ENCODE results near the gene SEPTIN7. TPM values are rescaled to one million over a fixed set of nuclear protein-coding genes. Genes with fewer than 3 reads are reported as not detected.
A peak's percentile ranks its signal among the peaks of the same experiment; 100 is the strongest.

SEPTIN7 gene
- total RNA-seq, 2 experiments from 2014 or later: 175 to 270 TPM

GRCh38 chr7:35805876-35806275, 5.0 kb downstream of the SEPTIN7 start:
- BruUV-seq (replicated peaks): no TSS peak
- no peak overlapping the region for H3K4me3 ChIP-seq (ENCODE audit: low read depth, low read length, poor library complexity, severe bottlenecking)
- peak overlapping the region; percentile 25; the same call in 1 of the 2 replicates for H3K4me2 ChIP-seq (ENCODE audit: low read length)
- CTCF ChIA-PET (ENCODE audit: unreplicated experiment): interaction anchor here (0.6 kb wide), 1 partner anchor 90 kb away, joined by 3 read pairs; no protein-coding TSS in a partner anchor
- intact Hi-C loops (cut with micrococcal nuclease; ENCODE audit: unreplicated experiment): loop anchor here (10.0 kb wide), 2 partner anchors 349 to 479 kb away; partner anchors contain the start of gene EEPD1
- TF ChIP-seq, protein P1, sequence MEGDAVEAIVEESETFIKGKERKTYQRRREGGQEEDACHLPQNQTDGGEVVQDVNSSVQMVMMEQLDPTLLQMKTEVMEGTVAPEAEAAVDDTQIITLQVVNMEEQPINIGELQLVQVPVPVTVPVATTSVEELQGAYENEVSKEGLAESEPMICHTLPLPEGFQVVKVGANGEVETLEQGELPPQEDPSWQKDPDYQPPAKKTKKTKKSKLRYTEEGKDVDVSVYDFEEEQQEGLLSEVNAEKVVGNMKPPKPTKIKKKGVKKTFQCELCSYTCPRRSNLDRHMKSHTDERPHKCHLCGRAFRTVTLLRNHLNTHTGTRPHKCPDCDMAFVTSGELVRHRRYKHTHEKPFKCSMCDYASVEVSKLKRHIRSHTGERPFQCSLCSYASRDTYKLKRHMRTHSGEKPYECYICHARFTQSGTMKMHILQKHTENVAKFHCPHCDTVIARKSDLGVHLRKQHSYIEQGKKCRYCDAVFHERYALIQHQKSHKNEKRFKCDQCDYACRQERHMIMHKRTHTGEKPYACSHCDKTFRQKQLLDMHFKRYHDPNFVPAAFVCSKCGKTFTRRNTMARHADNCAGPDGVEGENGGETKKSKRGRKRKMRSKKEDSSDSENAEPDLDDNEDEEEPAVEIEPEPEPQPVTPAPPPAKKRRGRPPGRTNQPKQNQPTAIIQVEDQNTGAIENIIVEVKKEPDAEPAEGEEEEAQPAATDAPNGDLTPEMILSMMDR (conservative IDR thresholded peaks at IDR 0.05; ENCODE audit: low read length): no peak
- no peak for TF ChIP-seq EZH2phosphoT487 (IDR thresholded peaks at IDR 0.05; ENCODE audit: borderline replicate concordance, low read depth, low read length)
- H3K79me2 ChIP-seq (ENCODE audit: insufficient read depth, low read depth, low read length): peaks cover 92% of the 10 kb centered on the region
- H3K4me1 ChIP-seq (ENCODE audit: insufficient read depth, low read length, poor library complexity, severe bottlenecking): peaks cover 36% of the 10 kb centered on the region
- DNase-seq (ENCODE audit: low spot score): no peak
- POLR2A ChIA-PET: interaction anchor here (0.6 to 8.0 kb wide), 6 partner anchors 9 to 79 kb away, joined by 3 to 196 read pairs (median 3); no protein-coding TSS in a partner anchor
- no peak overlapping the region for H2AFZ ChIP-seq (ENCODE audit: low read length)
- no peak overlapping the region for H3K27ac ChIP-seq (ENCODE audit: low read depth, low read length, poor library complexity, severe bottlenecking)
- H3K36me3 ChIP-seq (ENCODE audit: insufficient read depth, low read length): peaks cover 77% of the 10 kb centered on the region
- peaks cover 56% of the 10 kb centered on the region for H4K20me1 ChIP-seq (ENCODE audit: insufficient read depth, low read length)
- H3K9me3 ChIP-seq (ENCODE audit: low read length): peaks cover 12% of the 10 kb centered on the region; the same call in 1 of the 2 replicates
- H3K9me2 ChIP-seq (ENCODE audit: insufficient read depth, low read length): no peaks in the 10 kb centered on the region

- Histone ChIP-seq H3K79me2 (ENCODE audit: insufficient read depth, low read depth, low read length) (peaks cover 100% of the 10 kb centered on the region), H3K4me2 (ENCODE audit: low read length) (no peak overlapping the region), H3K4me3 (ENCODE audit: low read depth, low read length, poor library complexity, severe bottlenecking) (no peak overlapping the region), H3K36me3 (ENCODE audit: insufficient read depth, low read length) (peaks cover 74% of the 10 kb centered on the region), H3K27ac (ENCODE audit: low read depth, low read length, poor library complexity, severe bottlenecking) (no peak overlapping the region), H2AFZ (ENCODE audit: low read length) (no peak overlapping the region), H3K4me1 (ENCODE audit: insufficient read depth, low read length, poor library complexity, severe bottlenecking) (peaks cover 7% of the 10 kb centered on the region), H3K9me2 (ENCODE audit: insufficient read depth, low read length) (no peaks in the 10 kb centered on the region), H4K20me1 (ENCODE audit: insufficient read depth, low read length) (peaks cover 30% of the 10 kb centered on the region), H3K9me3 (ENCODE audit: low read length) (peaks cover 66% of the 10 kb centered on the region)
- TF ChIP-seq EZH2phosphoT487 (IDR thresholded peaks at IDR 0.05; ENCODE audit: borderline replicate concordance, low read depth, low read length): no peak
- TF ChIP-seq, protein P1 (conservative IDR thresholded peaks at IDR 0.05; ENCODE audit: low read length): no peak
- BruUV-seq (replicated peaks): no TSS peak
- intact Hi-C loops (cut with micrococcal nuclease; ENCODE audit: unreplicated experiment): no loop called here
- no peak for DNase-seq (ENCODE audit: low spot score)
- ChIA-PET POLR2A (interaction anchor here (1.2 kb wide), 1 partner anchor 11 kb away, joined by 3 read pairs; no protein-coding TSS in a partner anchor), CTCF (ENCODE audit: unreplicated experiment) (no interaction called here)
Measured at GRCh38 chr7:35816514-35816913, 15.7 kb downstream of the SEPTIN7 start.

DNA sequence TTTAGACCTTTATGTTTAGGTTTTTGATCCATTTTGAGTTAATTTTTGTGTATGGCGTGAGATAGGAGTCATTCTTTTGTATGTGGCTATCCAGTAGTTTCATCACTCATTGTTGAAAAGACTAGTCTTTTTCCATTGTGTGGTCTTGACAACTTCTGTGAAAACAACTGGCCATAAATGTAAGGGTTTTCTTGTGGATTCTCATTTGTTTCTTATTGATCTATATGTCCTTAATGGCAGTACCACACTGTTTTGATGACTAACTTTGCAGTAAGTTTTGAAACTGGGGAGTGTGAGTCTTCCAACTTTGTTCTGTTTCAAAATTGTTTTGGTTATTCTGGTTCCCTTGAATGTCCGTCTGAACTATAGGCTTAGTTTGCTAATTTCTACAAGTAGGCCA, 16.3 kb downstream of the SEPTIN7 start:
- no TSS peak for BruUV-seq (replicated peaks)
- peaks cover 81% of the 10 kb centered on the region for H3K36me3 ChIP-seq (ENCODE audit: insufficient read depth, low read length)
- H4K20me1 ChIP-seq (ENCODE audit: insufficient read depth, low read length): peaks cover 30% of the 10 kb centered on the region
- ChIA-PET CTCF (ENCODE audit: unreplicated experiment) (no interaction called here), POLR2A (interaction anchor here (1.2 kb wide), 1 partner anchor 12 kb away, joined by 3 read pairs; no protein-coding TSS in a partner anchor)
- no peak overlapping the region for H3K4me3 ChIP-seq (ENCODE audit: low read depth, low read length, poor library complexity, severe bottlenecking)
- H3K9me3 ChIP-seq (ENCODE audit: low read length): peaks cover 68% of the 10 kb centered on the region
- H3K27ac ChIP-seq (ENCODE audit: low read depth, low read length, poor library complexity, severe bottlenecking): no peak overlapping the region
- intact Hi-C loops (cut with micrococcal nuclease; ENCODE audit: unreplicated experiment): no loop called here
- TF ChIP-seq, protein P1 (conservative IDR thresholded peaks at IDR 0.05; ENCODE audit: low read length): no peak
- TF ChIP-seq EZH2phosphoT487 (IDR thresholded peaks at IDR 0.05; ENCODE audit: borderline replicate concordance, low read depth, low read length): no peak
- H3K4me2 ChIP-seq (ENCODE audit: low read length): no peak overlapping the region
- no peak for DNase-seq (ENCODE audit: low spot score)
- H3K9me2 ChIP-seq (ENCODE audit: insufficient read depth, low read length): no peaks in the 10 kb centered on the region
- H3K79me2 ChIP-seq (ENCODE audit: insufficient read depth, low read depth, low read length): peaks cover 100% of the 10 kb centered on the region
- H2AFZ ChIP-seq (ENCODE audit: low read length): no peak overlapping the region
- peaks cover 3% of the 10 kb centered on the region for H3K4me1 ChIP-seq (ENCODE audit: insufficient read depth, low read length, poor library complexity, severe bottlenecking)
